ENCODE measurements around the gene WDR7.
A peak's percentile ranks its signal among the peaks of the same experiment; 100 is the strongest.

WDR7 gene

GRCh38 chr18:56712761-56713160 lies 61.6 kb downstream of the WDR7 start:
- H3K27ac ChIP-seq = no peak overlapping the region
- no peaks in the 10 kb centered on the region for H3K27me3 ChIP-seq (ENCODE audit: insufficient read depth, low read depth)
- H4K20me1 ChIP-seq (ENCODE audit: insufficient read depth) = no peaks in the 10 kb centered on the region
- no peak overlapping the region for H3K9ac ChIP-seq
- H2AFZ ChIP-seq (ENCODE audit: low read depth) = no peak overlapping the region
- no peak overlapping the region for H3K4me2 ChIP-seq
- peaks cover 43% of the 10 kb centered on the region for H3K4me1 ChIP-seq (ENCODE audit: low read depth, poor library complexity, severe bottlenecking)
- H3K79me2 ChIP-seq (ENCODE audit: insufficient read depth, low read depth) = no peaks in the 10 kb centered on the region
- no peaks in the 10 kb centered on the region for H3K36me3 ChIP-seq (ENCODE audit: insufficient read depth)
- H3K4me3 ChIP-seq (IDR thresholded peaks at IDR 0.05; ENCODE audit: insufficient read depth, low read depth, low read length) = no peak overlapping the region
- TF ChIP-seq CTCF (conservative IDR thresholded peaks at IDR 0.05; ENCODE audit: low read depth, low read length) = no peak

DNA sequence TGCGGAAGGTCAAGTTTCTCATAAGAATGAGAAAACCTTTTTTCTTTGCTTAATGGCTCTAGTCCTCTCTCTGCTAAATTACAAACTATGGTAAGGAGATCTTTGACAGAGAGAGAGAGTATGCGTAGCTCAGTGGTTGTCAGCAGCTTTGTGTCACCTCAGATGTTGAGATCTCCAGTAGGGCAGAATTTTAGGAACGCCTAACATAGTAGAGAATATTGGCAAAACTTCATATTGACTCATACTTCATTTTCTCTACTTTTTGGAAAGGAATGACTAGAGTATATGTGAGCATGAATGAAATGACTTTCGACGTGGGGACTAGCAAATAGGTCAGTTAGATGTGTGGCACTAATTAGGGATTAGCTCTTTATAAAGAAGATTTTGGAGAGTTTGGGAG lies 64.0 kb downstream of the WDR7 start:
- Histone ChIP-seq H4K20me1 (ENCODE audit: insufficient read depth) (no peaks in the 10 kb centered on the region), H3K27ac (no peak overlapping the region), H3K9ac (no peak overlapping the region), H3K36me3 (ENCODE audit: insufficient read depth) (no peaks in the 10 kb centered on the region), H3K4me3 (IDR thresholded peaks at IDR 0.05; ENCODE audit: insufficient read depth, low read depth, low read length) (no peak overlapping the region), H3K4me1 (ENCODE audit: low read depth, poor library complexity, severe bottlenecking) (peaks cover 44% of the 10 kb centered on the region), H2AFZ (ENCODE audit: low read depth) (no peak overlapping the region), H3K4me2 (no peak overlapping the region), H3K79me2 (ENCODE audit: insufficient read depth, low read depth) (no peaks in the 10 kb centered on the region), H3K27me3 (ENCODE audit: insufficient read depth, low read depth) (no peaks in the 10 kb centered on the region)
- no peak for TF ChIP-seq CTCF (conservative IDR thresholded peaks at IDR 0.05; ENCODE audit: low read depth, low read length)

DNA sequence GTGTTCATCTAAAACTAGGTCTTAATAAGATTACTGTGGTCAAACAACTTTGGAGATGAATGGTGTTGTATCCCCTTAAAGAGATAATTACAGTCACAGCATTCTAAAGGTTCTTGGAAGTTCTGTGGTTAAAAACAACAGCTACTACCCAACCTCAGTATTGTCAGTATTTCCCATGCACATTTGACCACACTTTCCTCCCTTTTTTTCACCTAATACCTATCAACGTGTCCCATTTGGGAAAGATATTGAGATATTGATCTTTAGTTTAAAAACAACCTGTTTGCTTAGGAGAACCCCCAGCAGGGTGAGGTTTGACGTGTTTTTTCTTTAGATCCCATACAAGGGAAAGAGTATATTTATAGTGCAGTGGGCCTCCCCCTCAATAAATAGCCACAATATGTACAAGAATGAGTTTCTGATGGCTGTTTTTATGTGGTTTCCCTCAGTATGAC lies 65.6 kb downstream of the WDR7 start:
- Histone ChIP-seq H3K9ac (peak overlapping the region; percentile 22; the same call in 1 of the 2 replicates), H4K20me1 (ENCODE audit: insufficient read depth) (no peaks in the 10 kb centered on the region), H3K27me3 (ENCODE audit: insufficient read depth, low read depth) (no peaks in the 10 kb centered on the region), H3K4me3 (IDR thresholded peaks at IDR 0.05; ENCODE audit: insufficient read depth, low read depth, low read length) (no peak overlapping the region), H3K4me1 (ENCODE audit: low read depth, poor library complexity, severe bottlenecking) (peaks cover 44% of the 10 kb centered on the region), H3K36me3 (ENCODE audit: insufficient read depth) (no peaks in the 10 kb centered on the region), H3K79me2 (ENCODE audit: insufficient read depth, low read depth) (no peaks in the 10 kb centered on the region), H3K27ac (peak overlapping the region; percentile 67), H3K4me2 (peak overlapping the region; percentile 95), H2AFZ (ENCODE audit: low read depth) (peak overlapping the region; percentile 4; the same call in 1 of the 2 replicates)
- no peak for TF ChIP-seq CTCF (conservative IDR thresholded peaks at IDR 0.05; ENCODE audit: low read depth, low read length)

- no peak overlapping the region for H3K27ac ChIP-seq
- H2AFZ ChIP-seq (ENCODE audit: low read depth) = no peak overlapping the region
- H3K79me2 ChIP-seq (ENCODE audit: insufficient read depth, low read depth) = no peaks in the 10 kb centered on the region
- H3K4me1 ChIP-seq (ENCODE audit: low read depth, poor library complexity, severe bottlenecking) = peaks cover 29% of the 10 kb centered on the region
- H3K36me3 ChIP-seq (ENCODE audit: insufficient read depth) = no peaks in the 10 kb centered on the region
- H3K9ac ChIP-seq = no peak overlapping the region
- no peak overlapping the region for H3K4me3 ChIP-seq (IDR thresholded peaks at IDR 0.05; ENCODE audit: insufficient read depth, low read depth, low read length)
- no peaks in the 10 kb centered on the region for H4K20me1 ChIP-seq (ENCODE audit: insufficient read depth)
- TF ChIP-seq CTCF (conservative IDR thresholded peaks at IDR 0.05; ENCODE audit: low read depth, low read length) = no peak
- no peak overlapping the region for H3K4me2 ChIP-seq
- no peaks in the 10 kb centered on the region for H3K27me3 ChIP-seq (ENCODE audit: insufficient read depth, low read depth)
These were observed 69.9 kb downstream of the WDR7 start for GRCh38 chr18:56721031-56721430.
